ENCODE data around the gene CTDSP2.
"Not testable (repeated sequence)": the region's sequence is repeated elsewhere in the genome, so short reads cannot be mapped to it uniquely, and the experiment has no call there.

CTDSP2 gene

DNA sequence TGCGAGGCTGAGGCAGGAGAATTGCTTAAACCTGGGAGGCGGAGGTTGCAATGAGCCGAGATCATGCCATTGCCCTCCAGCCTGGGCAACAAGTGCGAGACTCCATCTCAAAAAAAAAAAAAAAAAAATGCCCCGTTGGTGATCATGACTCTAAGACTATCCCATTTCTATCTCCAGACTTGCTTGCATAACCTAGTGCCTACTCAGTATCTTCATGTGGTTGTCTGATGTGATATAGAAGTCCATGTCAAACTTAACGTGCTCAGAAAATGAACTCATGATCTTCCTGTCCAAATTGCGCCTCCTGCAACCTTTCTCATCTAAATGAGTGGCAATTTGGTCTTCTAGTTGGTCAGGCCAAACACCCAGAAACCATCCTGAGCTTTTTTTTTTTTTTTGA lies 68.6 kb downstream of the CTDSP2 start:
- FAIRE-seq: no peak

DNA sequence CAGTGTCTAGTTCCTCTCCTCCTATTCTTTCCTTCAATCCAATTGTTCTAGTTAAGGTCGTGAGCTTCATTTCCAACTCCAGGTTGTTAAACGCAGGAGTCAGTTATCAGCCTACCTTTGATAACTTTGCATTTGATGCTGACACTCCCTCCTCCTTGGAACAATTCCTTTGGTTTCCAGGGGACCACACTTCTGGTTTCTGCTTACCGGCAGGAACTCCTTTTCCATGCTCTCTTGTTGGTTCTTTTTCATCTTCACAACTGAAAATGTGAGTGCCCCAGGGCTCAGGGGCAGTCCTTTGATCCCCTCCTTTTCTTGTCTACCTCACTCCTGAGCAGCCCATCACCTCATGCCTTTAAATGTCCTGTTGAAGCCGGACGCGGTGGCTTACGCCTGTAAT lies 69.2 kb downstream of the CTDSP2 start:
- FAIRE-seq: no peak

DNA sequence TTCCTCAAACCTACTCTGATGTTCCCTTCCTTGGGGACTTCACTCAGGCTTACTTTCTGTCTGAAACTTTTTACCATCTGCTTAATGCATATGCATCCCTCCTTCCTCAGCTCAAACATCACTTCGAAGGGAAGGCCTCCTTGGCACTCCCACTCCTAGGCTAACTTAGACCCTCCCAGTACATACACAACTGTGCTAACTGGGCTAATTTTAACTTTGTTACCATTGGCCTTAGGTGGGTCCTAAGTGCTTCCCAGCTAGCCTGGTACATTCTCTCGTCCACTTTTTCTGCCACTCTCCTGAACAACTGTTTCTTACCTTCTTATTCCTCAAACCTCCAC lies 70.3 kb downstream of the CTDSP2 start:
- no peak for FAIRE-seq

DNA sequence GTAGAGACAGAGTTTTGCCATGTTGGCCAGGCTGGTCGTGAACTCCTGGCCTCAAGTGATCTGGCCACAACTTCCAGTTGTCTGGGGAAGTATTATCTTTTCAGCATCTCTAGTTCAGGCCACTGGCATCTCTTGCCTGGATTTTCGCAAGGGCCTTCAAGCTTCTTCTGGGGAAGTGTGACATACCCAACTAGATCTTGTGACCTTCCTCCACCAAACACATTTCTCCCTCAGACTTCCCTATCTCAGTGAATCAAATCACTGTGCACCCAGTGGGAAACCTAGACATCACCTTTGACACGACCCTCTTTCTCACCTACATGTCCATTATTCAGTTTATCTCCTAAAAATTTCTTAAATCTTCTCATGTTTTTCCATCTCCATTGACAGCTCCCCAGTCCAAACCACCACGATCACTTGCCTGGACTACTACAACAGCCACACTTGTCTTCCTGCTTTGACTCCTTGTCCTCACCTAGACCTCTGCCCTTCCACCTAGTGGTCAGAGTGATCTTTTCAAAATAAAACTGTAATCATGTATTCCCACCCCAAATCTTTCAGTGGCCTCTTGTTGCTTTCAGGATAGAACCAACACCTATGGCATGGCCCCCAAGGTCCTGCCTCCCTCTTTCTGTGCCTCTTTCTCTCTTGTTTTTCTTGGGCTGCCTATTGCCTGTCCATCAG lies 70.8 kb downstream of the CTDSP2 start:
- FAIRE-seq: no peak

DNA sequence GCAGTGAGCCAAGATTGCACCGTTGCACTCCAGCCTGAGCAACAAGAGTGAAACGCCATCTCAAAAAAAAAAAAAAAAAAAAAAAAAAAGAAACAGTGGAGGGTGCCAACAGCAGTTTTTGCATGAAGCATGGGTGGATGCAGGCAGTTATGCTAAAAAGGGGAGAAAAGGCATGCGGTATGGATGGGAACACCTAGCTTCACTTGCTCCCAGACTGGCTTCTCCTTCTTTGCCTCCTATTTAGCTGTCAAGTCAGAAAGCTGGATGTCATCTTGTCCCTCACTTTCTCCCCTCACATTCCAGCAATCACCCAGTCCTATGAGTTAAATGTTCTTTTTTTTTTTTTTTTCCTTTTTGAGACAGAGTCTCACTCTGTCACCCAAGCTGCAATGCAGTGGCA lies 71.5 kb downstream of the CTDSP2 start:
- FAIRE-seq: no peak

DNA sequence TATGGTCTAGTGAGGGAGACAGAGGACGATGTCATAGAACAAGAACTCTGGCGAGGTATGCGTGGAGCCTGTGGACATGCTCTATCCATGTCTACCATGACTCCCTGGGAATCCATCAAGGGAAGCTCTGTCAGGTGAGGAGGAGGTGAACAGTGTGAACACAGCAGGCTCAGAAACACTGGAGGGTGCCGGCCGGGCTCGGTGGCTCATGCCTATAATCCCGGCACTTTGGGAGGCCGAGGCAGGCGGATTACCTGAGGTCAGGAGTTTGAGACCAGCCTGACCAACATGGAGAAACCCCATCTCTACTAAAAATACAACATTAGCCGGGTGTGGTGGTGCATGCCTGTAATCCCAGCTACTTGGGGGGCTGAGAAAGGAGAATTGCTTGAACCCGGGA lies 71.9 kb downstream of the CTDSP2 start:
- FAIRE-seq: not testable (repeated sequence)

DNA sequence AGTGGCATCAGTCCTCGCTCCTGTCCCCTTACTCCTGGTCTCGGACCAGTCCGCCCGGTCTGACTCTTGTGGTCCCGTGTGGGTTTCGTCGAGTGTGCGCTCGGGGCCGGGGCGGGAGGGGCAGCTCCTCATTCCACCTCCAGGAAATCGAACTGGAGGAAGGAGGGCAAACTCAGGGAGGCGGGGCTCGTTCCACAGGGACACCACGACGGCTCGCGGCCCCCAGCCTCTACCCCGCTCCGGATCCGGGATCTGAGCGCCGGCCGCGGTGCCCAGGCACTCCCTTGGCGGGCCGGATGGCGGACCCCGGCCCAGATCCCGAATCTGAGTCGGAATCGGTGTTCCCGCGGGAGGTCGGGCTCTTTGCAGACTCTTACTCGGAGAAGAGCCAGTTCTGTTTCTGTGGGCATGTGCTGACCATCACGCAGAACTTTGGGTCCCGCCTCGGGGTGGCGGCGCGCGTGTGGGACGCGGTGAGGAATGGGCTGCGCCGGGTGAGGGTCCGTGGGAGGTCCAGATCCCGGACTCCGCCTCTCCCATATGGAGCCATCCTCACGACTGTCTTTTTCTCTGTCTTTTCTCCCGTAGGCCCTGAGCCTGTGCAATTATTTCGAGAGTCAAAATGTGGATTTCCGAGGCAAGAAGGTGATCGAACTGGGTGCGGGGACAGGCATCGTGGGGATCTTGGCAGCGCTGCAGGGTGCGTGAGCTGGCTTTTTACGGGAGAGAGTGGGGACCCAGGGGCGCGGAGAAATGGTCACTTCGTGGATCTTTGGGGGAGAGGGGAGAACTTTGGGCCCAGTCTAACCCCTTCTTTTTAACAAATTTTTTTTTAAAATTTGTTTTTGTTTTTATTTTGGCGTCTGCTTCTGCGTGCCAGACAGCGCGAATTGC lies 73.9 kb downstream of the CTDSP2 start, which contains the start of gene EEF1AKMT3:
EEF1AKMT3 (plus strand) TSS at position 186 of the 894 bp plus-strand sequence; CDS start at position 297, 111 bp downstream.
- FAIRE-seq: no peak

DNA sequence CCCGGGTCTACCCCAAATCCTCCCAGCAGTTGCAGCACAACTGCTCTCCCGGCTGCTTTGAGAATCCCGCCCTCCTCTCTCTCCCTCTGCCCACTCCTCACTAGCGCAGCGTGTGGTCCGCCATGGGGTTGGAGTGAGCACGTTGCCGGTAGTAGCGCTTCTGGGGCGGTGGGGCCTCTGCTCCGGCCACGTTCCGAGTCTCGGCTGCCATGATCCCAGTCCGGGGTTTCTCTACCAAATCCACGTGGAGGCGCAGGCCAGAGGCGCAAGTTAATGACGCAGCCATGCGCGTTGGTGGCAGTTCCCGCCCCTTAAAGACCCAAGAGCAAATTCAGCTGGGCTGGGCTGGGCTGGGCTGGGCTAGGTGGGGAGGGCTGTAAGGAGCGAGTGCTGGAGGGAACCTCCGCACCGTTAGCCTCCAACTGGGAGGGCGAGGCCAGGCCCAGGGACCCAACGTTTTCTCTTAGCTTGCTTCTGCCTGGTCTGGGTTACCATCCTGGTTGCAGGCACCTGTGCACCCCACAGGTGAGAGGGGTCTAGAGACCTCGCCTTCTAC lies 74.6 kb downstream of the CTDSP2 start, which contains the start of gene METTL1:
METTL1 (minus strand) TSS at position 233 of the 556 bp plus-strand sequence; CDS start at position 211, 22 bp downstream.
- FAIRE-seq: no peak

DNA sequence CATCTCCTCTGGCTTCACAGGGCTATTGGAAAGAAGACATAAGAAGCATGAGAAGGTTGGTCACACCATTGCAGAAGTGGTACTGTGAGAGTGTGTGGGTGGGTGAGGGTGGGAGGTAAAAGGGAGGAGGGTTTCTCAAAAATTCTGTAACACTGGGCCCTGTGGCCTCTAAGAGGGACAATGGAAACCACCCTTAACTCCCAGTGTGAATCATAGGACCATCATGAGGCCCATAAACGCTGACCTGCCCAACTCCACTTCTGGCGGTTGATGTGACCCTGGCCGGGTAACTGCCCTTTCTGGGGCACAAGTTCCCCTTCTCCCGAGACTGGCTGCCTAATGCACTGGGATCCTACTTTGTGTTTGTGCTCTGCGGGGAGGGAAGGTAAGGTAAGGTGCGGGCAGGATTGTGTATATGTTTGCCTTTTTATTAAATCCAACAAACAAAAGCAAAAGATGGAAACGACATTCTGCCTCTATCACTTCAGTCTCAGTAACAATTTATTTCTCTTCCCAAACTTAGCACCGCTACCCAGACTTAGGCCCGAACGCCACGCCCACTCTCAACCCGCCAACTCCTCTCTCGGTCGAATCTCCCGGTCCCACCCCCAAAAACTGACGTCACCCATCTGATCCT lies 75.2 kb downstream of the CTDSP2 start:
- FAIRE-seq: no peak

DNA sequence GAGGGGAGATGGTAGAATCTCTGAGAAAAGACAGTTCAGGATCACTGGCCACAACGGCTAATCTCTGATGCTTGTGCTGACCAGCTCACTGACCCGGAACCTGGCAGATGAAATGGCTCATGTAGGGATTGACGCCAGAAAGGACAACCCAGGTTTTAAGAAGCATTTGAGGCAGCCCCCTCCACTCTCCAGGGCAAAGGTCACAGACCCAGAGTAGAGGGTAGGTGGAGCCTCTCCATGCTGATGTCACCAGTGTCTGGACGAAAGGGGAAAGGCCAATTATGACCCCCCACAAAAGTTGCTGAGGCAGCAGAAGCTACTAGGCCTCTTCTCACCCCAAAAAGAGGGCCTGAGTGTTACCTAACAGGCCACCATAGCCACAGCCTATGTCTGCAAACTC lies 75.8 kb downstream of the CTDSP2 start:
- FAIRE-seq: no peak

Measured in TTC549 (cell line).